ENCODE measurements around the gene STARD10. TPM values are rescaled to one million over a fixed set of nuclear protein-coding genes. Genes with fewer than 3 reads are reported as not detected.

Gene STARD10
- total and polyA plus RNA-seq, 2 donors (not counting 3 experiments of a cell fraction or from before 2014, with no cell fraction given): 16.1 to 22.5 TPM

DNA sequence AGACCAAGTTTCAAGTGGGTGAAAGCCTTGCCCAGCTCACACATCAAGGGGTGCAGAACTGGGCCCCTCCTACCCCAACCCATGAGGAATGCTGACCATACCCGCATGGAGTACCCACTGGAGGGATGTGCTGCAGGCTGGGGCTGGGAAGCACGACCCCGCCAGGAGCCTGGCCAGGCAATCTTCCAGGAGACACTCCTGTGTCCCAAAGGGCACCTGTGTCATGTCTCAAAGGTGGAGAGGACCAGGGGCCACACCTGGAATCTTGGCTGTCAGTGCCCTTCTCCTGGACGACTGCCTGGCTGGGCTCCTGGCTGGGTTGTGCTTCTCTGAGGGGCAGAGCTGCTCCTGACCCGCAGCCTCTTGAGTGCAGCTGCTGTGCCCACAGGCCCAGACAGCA is 48.3 kb downstream of the STARD10 start:
- H3K9ac ChIP-seq (replicated peaks; ENCODE audit: extremely low read depth, insufficient read depth, low read length): no peak overlapping the region
- H3K4me3 ChIP-seq (replicated peaks in 1 of 3; ENCODE audit: insufficient read depth in 1 of 3, low read depth in 1 of 3, low read length in 3 of 3): no peak overlapping the region
- intact Hi-C loops (cut with micrococcal nuclease) (no loop called here), dilution Hi-C loops (cut with MboI; ENCODE audit: extremely low pct_ligation_motif_present, low sequenced_read_pairs) (no loop called here)
- DNase-seq (ENCODE audit: low read depth, low spot score) (no peak), FAIRE-seq (no peak)
- no peaks in the 10 kb centered on the region for H3K36me3 ChIP-seq (ENCODE audit: control insufficient read depth in 2 of 2, extremely low read depth in 1 of 2, insufficient read depth in 2 of 2, low read length in 2 of 2)
- POLR2A ChIA-PET: no interaction called here
- H3K9me1 ChIP-seq (replicated peaks; ENCODE audit: control insufficient read depth, extremely low read depth, insufficient read depth, low read length): no peaks in the 10 kb centered on the region
- CTCF ChIA-PET: interaction anchor here (1.2 to 2.8 kb wide), 3 partner anchors 9 to 20 kb away, joined by 3 to 15 read pairs (median 7); no protein-coding TSS in a partner anchor
- no peaks in the 10 kb centered on the region for H3K79me2 ChIP-seq (ENCODE audit: control insufficient read depth, insufficient read depth, low read length)
- H3K4me2 ChIP-seq (ENCODE audit: insufficient read depth, low read length): no peak overlapping the region
- no TSS peak for BruUV-seq (replicated peaks)
- H3K4me1 ChIP-seq (ENCODE audit: control insufficient read depth, extremely low read depth, insufficient read depth, low read length): no peaks in the 10 kb centered on the region
- H3K9me3 ChIP-seq (replicated peaks; ENCODE audit: control insufficient read depth, insufficient read depth, low read length): no peaks in the 10 kb centered on the region
- TF ChIP-seq, protein P1, sequence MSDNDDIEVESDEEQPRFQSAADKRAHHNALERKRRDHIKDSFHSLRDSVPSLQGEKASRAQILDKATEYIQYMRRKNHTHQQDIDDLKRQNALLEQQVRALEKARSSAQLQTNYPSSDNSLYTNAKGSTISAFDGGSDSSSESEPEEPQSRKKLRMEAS (IDR thresholded peaks at IDR 0.05; ENCODE audit: insufficient read depth, insufficient read length): no peak
- TF ChIP-seq FOS (IDR thresholded peaks at IDR 0.05; ENCODE audit: borderline replicate concordance, insufficient read depth, low read length) (no peak), GATA2 (IDR thresholded peaks at IDR 0.05; ENCODE audit: insufficient read depth, insufficient read length, low read depth, low read length) (no peak)
- no peaks in the 10 kb centered on the region for H4K20me1 ChIP-seq (replicated peaks; ENCODE audit: control insufficient read depth, extremely low read depth, insufficient read depth, low read length)
- no peak overlapping the region for H2AFZ ChIP-seq (ENCODE audit: low read depth, low read length)
- H3K27me3 ChIP-seq (ENCODE audit: control insufficient read depth in 2 of 2, insufficient read depth in 2 of 2, low read length in 2 of 2): no peaks in the 10 kb centered on the region
- no peak overlapping the region for H3K27ac ChIP-seq (ENCODE audit: insufficient read depth, low read depth, low read length)

GRCh38 chr11:72744474-72744873 is 49.4 kb downstream of the STARD10 start:
- Histone ChIP-seq H3K9ac (replicated peaks; ENCODE audit: extremely low read depth, insufficient read depth, low read length) (no peak overlapping the region), H3K4me2 (ENCODE audit: insufficient read depth, low read length) (no peak overlapping the region), H3K9me1 (replicated peaks; ENCODE audit: control insufficient read depth, extremely low read depth, insufficient read depth, low read length) (no peaks in the 10 kb centered on the region), H3K9me3 (replicated peaks; ENCODE audit: control insufficient read depth, insufficient read depth, low read length) (no peaks in the 10 kb centered on the region), H2AFZ (ENCODE audit: low read depth, low read length) (no peak overlapping the region), H3K4me1 (ENCODE audit: control insufficient read depth, extremely low read depth, insufficient read depth, low read length) (no peaks in the 10 kb centered on the region), H3K4me3 (replicated peaks in 1 of 3; ENCODE audit: insufficient read depth in 1 of 3, low read depth in 1 of 3, low read length in 3 of 3) (no peak overlapping the region), H3K27me3 (ENCODE audit: control insufficient read depth in 2 of 2, insufficient read depth in 2 of 2, low read length in 2 of 2) (no peaks in the 10 kb centered on the region), H3K36me3 (ENCODE audit: control insufficient read depth in 2 of 2, extremely low read depth in 1 of 2, insufficient read depth in 2 of 2, low read length in 2 of 2) (no peaks in the 10 kb centered on the region), H3K79me2 (ENCODE audit: control insufficient read depth, insufficient read depth, low read length) (peaks cover under 1% of the 10 kb centered on the region), H4K20me1 (replicated peaks; ENCODE audit: control insufficient read depth, extremely low read depth, insufficient read depth, low read length) (no peaks in the 10 kb centered on the region), H3K27ac (ENCODE audit: insufficient read depth, low read depth, low read length) (no peak overlapping the region)
- DNase-seq (ENCODE audit: low read depth, low spot score): no peak
- no peak for FAIRE-seq
- dilution Hi-C loops (cut with MboI; ENCODE audit: extremely low pct_ligation_motif_present, low sequenced_read_pairs): no loop called here
- TF ChIP-seq POLR2AphosphoS5 (IDR thresholded peaks at IDR 0.05; ENCODE audit: insufficient read depth, low read depth, low read length) (no peak), POLR2A (IDR thresholded peaks at IDR 0.05; ENCODE audit: low read depth, low read length) (no peak), FOS (IDR thresholded peaks at IDR 0.05; ENCODE audit: borderline replicate concordance, insufficient read depth, low read length) (no peak), MYC (IDR thresholded peaks at IDR 0.05; ENCODE audit: low read depth, low read length) (no peak), JUN (IDR thresholded peaks at IDR 0.05; ENCODE audit: borderline replicate concordance, insufficient read depth, insufficient read length, low read depth) (no peak), GATA2 (IDR thresholded peaks at IDR 0.05; ENCODE audit: insufficient read depth, insufficient read length, low read depth, low read length) (no peak), EZH2 (IDR thresholded peaks at IDR 0.05; ENCODE audit: borderline replicate concordance, low read depth, low read length, severe bottlenecking) (no peak), CTCF (IDR thresholded peaks at IDR 0.05; ENCODE audit: extremely low read depth in 1 of 2, insufficient read depth in 1 of 2, low read depth in 1 of 2, low read length in 2 of 2) (no peak)
- TF ChIP-seq, protein P1 (IDR thresholded peaks at IDR 0.05; ENCODE audit: insufficient read depth, insufficient read length): no peak
- intact Hi-C loops (cut with micrococcal nuclease): no loop called here
- POLR2A ChIA-PET: no interaction called here
- no TSS peak for BruUV-seq (replicated peaks)
- CTCF ChIA-PET: interaction anchor here (2.8 kb wide), 1 partner anchor 19 kb away, joined by 15 read pairs; no protein-coding TSS in a partner anchor
